SJCRH30 (cell line): ENCODE measurements around the gene CLCN3. TPM values are rescaled to one million over a fixed set of nuclear protein-coding genes. Genes with fewer than 3 reads are reported as not detected.
"Not testable (repeated sequence)": the region's sequence is repeated elsewhere in the genome, so short reads cannot be mapped to it uniquely, and the experiment has no call there.

Experiments
- DNase-seq, 2 experiments: peaks; one replicate each; pipeline ENCODE4 v3.0.0-alpha.2; 2015 to 2020
- H3K27ac ChIP-seq: fragments of 250-450 bp; sonication (Bioruptor Pico); 2 replicates; pipeline ENCODE4 v1.5.1; 2020; ENCODE audit warnings: mild to moderate bottlenecking, moderate library complexity
- H3K27me3 ChIP-seq: fragments of 250-450 bp; sonication (Bioruptor Pico); 2 replicates; pipeline ENCODE4 v1.5.1; 2020; ENCODE audit warnings: mild to moderate bottlenecking, moderate library complexity
- H3K36me3 ChIP-seq: fragments of 250-450 bp; sonication (Bioruptor Pico); 2 replicates; pipeline ENCODE4 v1.5.1; 2020; ENCODE audit warnings: mild to moderate bottlenecking, moderate library complexity
- H3K4me1 ChIP-seq: fragments of 250-450 bp; sonication (Bioruptor Pico); 2 replicates; pipeline ENCODE4 v1.5.1; 2020; ENCODE audit warnings: mild to moderate bottlenecking, moderate library complexity
- H3K4me3 ChIP-seq: fragments of 250-450 bp; sonication (Bioruptor Pico); 2 replicates; pipeline ENCODE4 v1.5.1; 2020; ENCODE audit warnings: mild to moderate bottlenecking, moderate library complexity
- H3K9me3 ChIP-seq: fragments of 250-450 bp; sonication (Bioruptor Pico); replicated peaks from 2 replicates; pipeline ENCODE4 v1.5.1; 2020; ENCODE audit warnings: mild to moderate bottlenecking, moderate library complexity
- total RNA-seq: library from RNA; depleted of rRNA; stranded (reverse); fragments of >200 nt; shearing (Covaris generic); gene quantifications from 2 replicates; pipeline ENCODE4 v1.2.3, GENCODE V29; 2014

CLCN3 gene
- total RNA-seq, 1 experiment from 2014 or later, result 27.1 TPM

- Histone ChIP-seq H3K27ac (peak within 1 kb of the TSS; percentile 68), H3K4me3 (peak within 1 kb of the TSS; percentile 86), H3K36me3 (no peaks in the 10 kb centered on the region), H3K27me3 (no peaks in the 10 kb centered on the region), H3K9me3 (no peaks in the 10 kb centered on the region), H3K4me1 (0 out of 2 replicates have a peak, but pooled peaks cover 4% of the 10 kb centered on the region)
- DNase-seq, result peak; percentile 89 to 90
These were observed 8.1 kb upstream of the CLCN3 start, which contains the start of gene NEK1 for GRCh38 chr4:169611991-169612870. TSS of gene NEK1 (minus strand) at chr4:169612583. CDS start at chr4:169602630, 9,953 bp downstream.

- H3K4me3 ChIP-seq, result peak overlapping the region; percentile 86
- DNase-seq, result peak; percentile 63 to 83
- no peaks in the 10 kb centered on the region for H3K9me3 ChIP-seq
- H3K27ac ChIP-seq, result no peak overlapping the region; the same call in 1 of the 2 replicates
- H3K36me3 ChIP-seq, result no peaks in the 10 kb centered on the region
- no peaks in the 10 kb centered on the region for H3K27me3 ChIP-seq
- H3K4me1 ChIP-seq, result 0 out of 2 replicates have a peak, but pooled peaks cover 4% of the 10 kb centered on the region
These were observed 7.2 kb upstream of the CLCN3 start for GRCh38 chr4:169612871-169613859.

- 0 out of 2 replicates have a peak, but pooled peaks cover 4% of the 10 kb centered on the region for H3K4me1 ChIP-seq
- no peaks in the 10 kb centered on the region for H3K27me3 ChIP-seq
- no peak overlapping the region for H3K27ac ChIP-seq
- H3K4me3 ChIP-seq, result no peak overlapping the region
- H3K9me3 ChIP-seq, result no peaks in the 10 kb centered on the region
- H3K36me3 ChIP-seq, result no peaks in the 10 kb centered on the region
- no peak for DNase-seq
These were observed 4.8 kb upstream of the CLCN3 start for GRCh38 chr4:169615467-169616106.

- Histone ChIP-seq H3K27me3 (no peaks in the 10 kb centered on the region), H3K9me3 (no peaks in the 10 kb centered on the region), H3K4me3 (no peak overlapping the region), H3K4me1 (0 out of 2 replicates have a peak, but pooled peaks cover 4% of the 10 kb centered on the region), H3K36me3 (no peaks in the 10 kb centered on the region), H3K27ac (no peak overlapping the region)
- no peak for DNase-seq
These were observed 3.5 kb upstream of the CLCN3 start for GRCh38 chr4:169616846-169617245.

GRCh38 chr4:169617306-169617705 is 3.1 kb upstream of the CLCN3 start:
- Histone ChIP-seq H3K27me3 (no peaks in the 10 kb centered on the region), H3K4me1 (0 out of 2 replicates have a peak, but pooled peaks cover 4% of the 10 kb centered on the region), H3K4me3 (no peak overlapping the region), H3K36me3 (no peaks in the 10 kb centered on the region), H3K27ac (no peak overlapping the region), H3K9me3 (no peaks in the 10 kb centered on the region)
- no peak for DNase-seq

- Histone ChIP-seq H3K36me3 (no peaks in the 10 kb centered on the region), H3K27me3 (no peaks in the 10 kb centered on the region), H3K27ac (no peak overlapping the region), H3K9me3 (no peaks in the 10 kb centered on the region), H3K4me1 (0 out of 2 replicates have a peak, but pooled peaks cover 4% of the 10 kb centered on the region), H3K4me3 (no peak overlapping the region)
- DNase-seq, result no peak
These were observed 2.1 kb upstream of the CLCN3 start for GRCh38 chr4:169618286-169618685.

- H3K4me3 ChIP-seq, result no peak overlapping the region; the same call in 1 of the 2 replicates
- no peaks in the 10 kb centered on the region for H3K27me3 ChIP-seq
- no peaks in the 10 kb centered on the region for H3K4me1 ChIP-seq
- no peaks in the 10 kb centered on the region for H3K9me3 ChIP-seq
- H3K36me3 ChIP-seq, result no peaks in the 10 kb centered on the region
- no peak overlapping the region for H3K27ac ChIP-seq
- no peak for DNase-seq
These were observed 1.4 kb upstream of the CLCN3 start for GRCh38 chr4:169618986-169619385.

- Histone ChIP-seq H3K4me1 (no peaks in the 10 kb centered on the region), H3K27ac (peak overlapping the region; percentile 54; the same call in 1 of the 2 replicates), H3K4me3 (peak overlapping the region; percentile 83), H3K9me3 (no peaks in the 10 kb centered on the region), H3K27me3 (no peaks in the 10 kb centered on the region), H3K36me3 (no peaks in the 10 kb centered on the region)
- peak; percentile 12 to 39 for DNase-seq
These were observed 840 bp upstream of the CLCN3 start for GRCh38 chr4:169619518-169619957.

- Histone ChIP-seq H3K9me3 (no peaks in the 10 kb centered on the region), H3K4me3 (peak overlapping the region; percentile 83), H3K4me1 (no peaks in the 10 kb centered on the region), H3K27ac (peak overlapping the region; percentile 54), H3K36me3 (no peaks in the 10 kb centered on the region), H3K27me3 (no peaks in the 10 kb centered on the region)
- peak in 1 of 2 experiments; percentile 38 for DNase-seq
These were observed 486 bp downstream of the CLCN3 start for GRCh38 chr4:169620880-169621248.

GRCh38 chr4:169621731-169622492 is 1.5 kb downstream of the CLCN3 start:
- H3K27me3 ChIP-seq, result no peaks in the 10 kb centered on the region
- H3K36me3 ChIP-seq, result no peaks in the 10 kb centered on the region
- H3K4me1 ChIP-seq, result no peaks in the 10 kb centered on the region
- H3K9me3 ChIP-seq, result no peaks in the 10 kb centered on the region
- peak; percentile 6 to 41 for DNase-seq
- peak overlapping the region; percentile 83 for H3K4me3 ChIP-seq
- peak overlapping the region; percentile 54; the same call in 1 of the 2 replicates for H3K27ac ChIP-seq

- H3K4me3 ChIP-seq, result no peak overlapping the region
These were observed 2.2 kb downstream of the CLCN3 start for GRCh38 chr4:169622566-169622965.

GRCh38 chr4:169624012-169624411 is 3.6 kb downstream of the CLCN3 start:
- not testable (repeated sequence) for H3K27ac ChIP-seq, H3K36me3 ChIP-seq, H3K9me3 ChIP-seq, H3K27me3 ChIP-seq, H3K4me1 ChIP-seq, DNase-seq, H3K4me3 ChIP-seq

More at GRCh38 chr4:169622566-169622965, 2.2 kb downstream of the CLCN3 start:
- Histone ChIP-seq H3K9me3 (no peaks in the 10 kb centered on the region), H3K27me3 (no peaks in the 10 kb centered on the region), H3K36me3 (no peaks in the 10 kb centered on the region), H3K27ac (no peak overlapping the region), H3K4me1 (no peaks in the 10 kb centered on the region)
- no peak for DNase-seq

GRCh38 chr4:169625886-169626285 is 5.5 kb downstream of the CLCN3 start:
- no peak for DNase-seq
- H3K36me3 ChIP-seq, result no peaks in the 10 kb centered on the region
- no peak overlapping the region for H3K27ac ChIP-seq
- H3K27me3 ChIP-seq, result no peaks in the 10 kb centered on the region
- no peaks in the 10 kb centered on the region for H3K4me1 ChIP-seq
- no peaks in the 10 kb centered on the region for H3K9me3 ChIP-seq
- no peak overlapping the region for H3K4me3 ChIP-seq
